Transverse colon (tissue), 4 donors: ENCODE measurements around the gene CFAP52. TPM values are rescaled to one million over a fixed set of nuclear protein-coding genes. Genes with fewer than 3 reads are reported as not detected.
"Not testable (repeated sequence)": the region's sequence is repeated elsewhere in the genome, so short reads cannot be mapped to it uniquely, and the experiment has no call there.

Experiments used
- DNase-seq: peaks from one replicate; pipeline ENCODE4 v3.0.0-alpha.2; 2019
- H3K27ac ChIP-seq, 4 donors: fragments of 200-600 bp; sonication (generic); 2 replicates each; pipeline ENCODE4 v1.5.1; 2016 to 2018; ENCODE audit warnings: inconsistent platforms in 4 of 4
- H3K27me3 ChIP-seq: fragments of 200-600 bp; sonication (generic); 2 replicates; pipeline ENCODE4 v1.5.1; 2017; ENCODE audit warnings: inconsistent platforms
- H3K36me3 ChIP-seq, 4 donors: fragments of 200-600 bp; sonication (generic); 2 replicates each; pipeline ENCODE4 v1.5.1; 2017 to 2019; ENCODE audit warnings: inconsistent platforms in 4 of 4
- H3K4me1 ChIP-seq, 4 donors: fragments of 200-600 bp; sonication (generic); 2 replicates each; pipeline ENCODE4 v1.5.1; 2017 to 2020; ENCODE audit warnings: inconsistent platforms in 4 of 4
- H3K4me3 ChIP-seq, 4 donors: fragments of 200-600 bp; sonication (generic); 1 replicate in 1 of 4; 2 replicates in 3 of 4; pipeline versions ENCODE4 v1.5.1 to v1.6.1; 2017 to 2019; ENCODE audit warnings: inconsistent platforms in 4 of 4
- H3K9me3 ChIP-seq, 2 donors: fragments of 200-600 bp; sonication (generic); 2 replicates each; pipeline ENCODE4 v1.5.1; 2017 to 2019; ENCODE audit warnings: inconsistent platforms in 2 of 2
- CTCF ChIP-seq, 5 experiments: fragments of 200-600 bp in 3 of 5; fragments of 450-650 bp in 2 of 5; sonication (generic) in 3 of 5; IDR thresholded peaks; 1 replicate in 2 of 5; 2 replicates in 3 of 5; pipeline ENCODE4 v1.5.1; 2016 to 2017; ENCODE audit warnings: antibody characterized with exemption in 5 of 5, inconsistent platforms in 3 of 5, mild to moderate bottlenecking in 2 of 5, moderate library complexity in 1 of 5
- EP300 ChIP-seq: sonication (generic); formaldehyde crosslinking; IDR thresholded peaks from one replicate; pipeline ENCODE4 v1.6.1; 2017; ENCODE audit warnings: antibody characterized with exemption, low read depth
- POLR2A ChIP-seq: fragments of 450-650 bp; IDR thresholded peaks from one replicate; pipeline ENCODE4 v1.6.1; 2016; ENCODE audit warnings: antibody characterized with exemption, mild to moderate bottlenecking, moderate library complexity
- POLR2AphosphoS5 ChIP-seq, 3 donors: sonication (generic); formaldehyde crosslinking; IDR thresholded peaks; one replicate each; pipeline ENCODE4 v1.6.1; 2016; ENCODE audit warnings: antibody characterized with exemption in 3 of 3
- WGBS, 2 donors: methylation state at CpG; one replicate each; pipeline ENCODE4 v1.1.5; 2018; ENCODE audit warnings: low coverage in 1 of 2; 5-methylcytosine and 5-hydroxymethylcytosine counted together
- in situ Hi-C, 4 donors: fragments of 200-750 bp; cut with MboI; loops; one replicate each; pipeline versions ENCODE4 v1.15.0 to v1.15.1; 2017; ENCODE audit warnings: low sequenced_read_pairs in 3 of 4, low pct_ligation_motif_present in 1 of 4, low pct_unique_long_range_greater_than_20kb in 1 of 4
- intact Hi-C: fragments of 100-400 bp; cut with DNase I; formaldehyde crosslinking; loops from one replicate; pipeline ENCODE4 v1.15.1; 2023; ENCODE audit warnings: low total_unique reads
- total RNA-seq, 4 donors: library from RNA; depleted of rRNA; stranded (reverse); fragments of >200 nt; gene quantifications; one replicate each; pipeline ENCODE4 v1.1.0, GENCODE V29; 2016

Gene CFAP52
- total RNA-seq, 4 donors from 2014 or later, result not detected

- TF ChIP-seq POLR2A, result no peak
- TF ChIP-seq POLR2AphosphoS5 (IDR thresholded peaks at IDR 0.05), result no peak
- no peak for TF ChIP-seq CTCF (IDR thresholded peaks at IDR 0.05)
- no peak for TF ChIP-seq EP300
- no peaks in the 10 kb centered on the region for H3K27me3 ChIP-seq
- DNase-seq, result no peak
- H3K36me3 ChIP-seq, result no peaks in the 10 kb centered on the region
- intact Hi-C loops (no loop called here), in situ Hi-C loops (no loop called here)
- peaks cover 0 to 3% (median 1%) of the 10 kb centered on the region in 4 donors for H3K4me1 ChIP-seq
- no peak overlapping the region for H3K27ac ChIP-seq
- no peak overlapping the region for H3K4me3 ChIP-seq
- H3K9me3 ChIP-seq, result no peaks in the 10 kb centered on the region
- WGBS, 2 donors, result 61 to 72% methylated on average over 4 to 10 of the region's 10 CpGs
Measured at GRCh38 chr17:9557161-9557755, 19.2 kb upstream of the CFAP52 start.

GRCh38 chr17:9557857-9558256 is 18.6 kb upstream of the CFAP52 start:
- DNase-seq, result no peak
- in situ Hi-C loops (no loop called here), intact Hi-C loops (no loop called here)
- WGBS, 2 donors, result 86 to 88% methylated on average over 6 to 9 of the region's 9 CpGs
- no peaks in the 10 kb centered on the region for H3K9me3 ChIP-seq
- H3K27ac ChIP-seq, result no peak overlapping the region
- H3K4me3 ChIP-seq, result no peak overlapping the region
- no peaks in the 10 kb centered on the region for H3K27me3 ChIP-seq
- H3K4me1 ChIP-seq, result peaks cover 0 to 3% (median 1%) of the 10 kb centered on the region in 4 donors
- TF ChIP-seq EP300, result no peak
- no peak for TF ChIP-seq POLR2A
- TF ChIP-seq POLR2AphosphoS5 (IDR thresholded peaks at IDR 0.05), result no peak
- no peak for TF ChIP-seq CTCF (IDR thresholded peaks at IDR 0.05)
- no peaks in the 10 kb centered on the region for H3K36me3 ChIP-seq

GRCh38 chr17:9564104-9564503 is 12.3 kb upstream of the CFAP52 start:
- Histone ChIP-seq H3K9me3 (no peaks in the 10 kb centered on the region), H3K27me3 (no peaks in the 10 kb centered on the region), H3K4me1 (no peaks in the 10 kb centered on the region), H3K36me3 (peaks cover 0 to 11% (median 3%) of the 10 kb centered on the region in 4 donors), H3K27ac (no peak overlapping the region), H3K4me3 (no peak overlapping the region)
- in situ Hi-C loops, result no loop called here
- intact Hi-C loops, result no loop called here
- no peak for DNase-seq
- TF ChIP-seq CTCF (IDR thresholded peaks at IDR 0.05), result no peak
- no peak for TF ChIP-seq POLR2AphosphoS5 (IDR thresholded peaks at IDR 0.05)
- TF ChIP-seq POLR2A, result no peak
- no peak for TF ChIP-seq EP300

- H3K4me1 ChIP-seq, result no peaks in the 10 kb centered on the region
- H3K9me3 ChIP-seq, result no peaks in the 10 kb centered on the region
- intact Hi-C loops (no loop called here), in situ Hi-C loops (no loop called here)
- DNase-seq, result no peak
- no peaks in the 10 kb centered on the region for H3K27me3 ChIP-seq
- H3K4me3 ChIP-seq, result no peak overlapping the region
- TF ChIP-seq CTCF (IDR thresholded peaks at IDR 0.05), result no peak
- no peak for TF ChIP-seq EP300
- TF ChIP-seq POLR2AphosphoS5 (IDR thresholded peaks at IDR 0.05), result no peak
- no peak for TF ChIP-seq POLR2A
- 54 to 73% methylated on average over 5 to 7 of the region's 7 CpGs for WGBS, 2 donors
- peaks cover 0 to 11% (median 3%) of the 10 kb centered on the region in 4 donors for H3K36me3 ChIP-seq
- H3K27ac ChIP-seq, result no peak overlapping the region
Measured at GRCh38 chr17:9566067-9566466, 10.4 kb upstream of the CFAP52 start.

- DNase-seq, H3K27ac ChIP-seq: not testable (repeated sequence)
Measured at GRCh38 chr17:9566739-9567138, 9.7 kb upstream of the CFAP52 start.

More at GRCh38 chr17:9566739-9567138, 9.7 kb upstream of the CFAP52 start:
- 88 to 98% methylated on average over 5 of the region's 5 CpGs for WGBS, 2 donors
- H3K4me3 ChIP-seq, intact Hi-C loops, H3K27me3 ChIP-seq, in situ Hi-C loops, H3K9me3 ChIP-seq, H3K4me1 ChIP-seq: not testable (repeated sequence)
- H3K36me3 ChIP-seq, result peaks cover 0 to 11% (median 3%) of the 10 kb centered on the region in 4 donors
